ENCODE results near the gene HSD17B8. TPM values are rescaled to one million over a fixed set of nuclear protein-coding genes. Genes with fewer than 3 reads are reported as not detected.

HSD17B8 gene
- total and polyA plus RNA-seq, 8 donors: 8.0 to 29.9 (median 21.5) TPM; not detected in 1

GRCh38 chr6:33166811-33167210 lies 37.6 kb upstream of the HSD17B8 start:
- Histone ChIP-seq H3K27ac (no peak overlapping the region), H3K9me3 (no peaks in the 10 kb centered on the region), H3K27me3 (peaks cover 0 to 6% (median 0%) of the 10 kb centered on the region in 3 donors), H3K4me1 (peaks cover 2 to 6% (median 5%) of the 10 kb centered on the region in 4 donors), H3K36me3 (no peaks in the 10 kb centered on the region), H3K4me3 (no peak overlapping the region)
- no peak for TF ChIP-seq POLR2A (IDR thresholded peaks at IDR 0.05)
- TF ChIP-seq EP300 (IDR thresholded peaks at IDR 0.05): no peak
- TF ChIP-seq, protein P1, sequence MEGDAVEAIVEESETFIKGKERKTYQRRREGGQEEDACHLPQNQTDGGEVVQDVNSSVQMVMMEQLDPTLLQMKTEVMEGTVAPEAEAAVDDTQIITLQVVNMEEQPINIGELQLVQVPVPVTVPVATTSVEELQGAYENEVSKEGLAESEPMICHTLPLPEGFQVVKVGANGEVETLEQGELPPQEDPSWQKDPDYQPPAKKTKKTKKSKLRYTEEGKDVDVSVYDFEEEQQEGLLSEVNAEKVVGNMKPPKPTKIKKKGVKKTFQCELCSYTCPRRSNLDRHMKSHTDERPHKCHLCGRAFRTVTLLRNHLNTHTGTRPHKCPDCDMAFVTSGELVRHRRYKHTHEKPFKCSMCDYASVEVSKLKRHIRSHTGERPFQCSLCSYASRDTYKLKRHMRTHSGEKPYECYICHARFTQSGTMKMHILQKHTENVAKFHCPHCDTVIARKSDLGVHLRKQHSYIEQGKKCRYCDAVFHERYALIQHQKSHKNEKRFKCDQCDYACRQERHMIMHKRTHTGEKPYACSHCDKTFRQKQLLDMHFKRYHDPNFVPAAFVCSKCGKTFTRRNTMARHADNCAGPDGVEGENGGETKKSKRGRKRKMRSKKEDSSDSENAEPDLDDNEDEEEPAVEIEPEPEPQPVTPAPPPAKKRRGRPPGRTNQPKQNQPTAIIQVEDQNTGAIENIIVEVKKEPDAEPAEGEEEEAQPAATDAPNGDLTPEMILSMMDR (IDR thresholded peaks at IDR 0.05): no peak
- no peak for TF ChIP-seq POLR2AphosphoS5 (IDR thresholded peaks at IDR 0.05)
- WGBS, 5 donors: 78 to 90% (median 84%) methylated on average over 3 to 7 of the region's 7 CpGs
- intact Hi-C loops (cut with DNase I; ENCODE audit: low total_unique reads): no loop called here
- no peak for DNase-seq

GRCh38 chr6:33167374-33168283 lies 36.8 kb upstream of the HSD17B8 start:
- intact Hi-C loops (cut with DNase I; ENCODE audit: low total_unique reads): no loop called here
- Histone ChIP-seq H3K27me3 (peaks cover 0 to 12% (median 3%) of the 10 kb centered on the region in 3 donors), H3K9me3 (no peaks in the 10 kb centered on the region), H3K4me1 (no peaks in the 10 kb centered on the region), H3K27ac (no peak overlapping the region), H3K36me3 (no peaks in the 10 kb centered on the region), H3K4me3 (no peak overlapping the region)
- TF ChIP-seq POLR2A (IDR thresholded peaks at IDR 0.05) (no peak), POLR2AphosphoS5 (IDR thresholded peaks at IDR 0.05) (no peak), EP300 (IDR thresholded peaks at IDR 0.05) (no peak)
- TF ChIP-seq, protein P1 (IDR thresholded peaks at IDR 0.05): no peak
- WGBS, 5 donors: 84 to 92% (median 86%) methylated on average over 14 to 19 of the region's 19 CpGs
- no peak for DNase-seq

DNA sequence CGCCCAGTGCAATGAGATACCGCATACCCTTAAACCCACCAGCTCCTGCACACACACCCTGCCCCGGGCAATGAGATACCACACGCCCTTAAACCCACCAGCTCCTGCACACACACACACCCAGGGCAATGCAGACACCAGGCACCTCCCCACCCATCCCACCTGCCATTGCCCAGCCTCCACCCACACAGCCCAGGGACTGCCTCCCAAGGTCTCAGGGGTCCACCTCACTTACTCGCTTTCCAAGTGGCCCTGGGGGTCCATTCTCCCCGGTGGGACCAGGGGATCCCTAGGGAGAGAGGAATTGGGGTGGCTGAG lies 36.2 kb upstream of the HSD17B8 start:
- Histone ChIP-seq H3K9me3 (no peaks in the 10 kb centered on the region), H3K4me3 (no peak overlapping the region), H3K27me3 (peaks cover 0 to 14% (median 6%) of the 10 kb centered on the region in 3 donors), H3K27ac (no peak overlapping the region), H3K36me3 (no peaks in the 10 kb centered on the region), H3K4me1 (no peaks in the 10 kb centered on the region)
- WGBS, 5 donors: 61 to 83% (median 75%) methylated on average over 6 of the region's 6 CpGs
- TF ChIP-seq POLR2AphosphoS5 (IDR thresholded peaks at IDR 0.05) (no peak), POLR2A (IDR thresholded peaks at IDR 0.05) (no peak), EP300 (IDR thresholded peaks at IDR 0.05) (no peak)
- TF ChIP-seq, protein P1 (IDR thresholded peaks at IDR 0.05): no peak
- DNase-seq: no peak
- intact Hi-C loops (cut with DNase I; ENCODE audit: low total_unique reads): no loop called here

GRCh38 chr6:33168639-33169038 lies 35.8 kb upstream of the HSD17B8 start:
- 34 to 76% (median 65%) methylated on average over 3 to 5 of the region's 5 CpGs for WGBS, 5 donors
- H3K4me3 ChIP-seq: no peak overlapping the region
- H3K4me1 ChIP-seq: no peaks in the 10 kb centered on the region
- no peak for TF ChIP-seq POLR2AphosphoS5 (IDR thresholded peaks at IDR 0.05)
- no peak for TF ChIP-seq EP300 (IDR thresholded peaks at IDR 0.05)
- TF ChIP-seq POLR2A (IDR thresholded peaks at IDR 0.05): no peak
- TF ChIP-seq, protein P1 (IDR thresholded peaks at IDR 0.05): no peak
- peaks cover 0 to 15% (median 6%) of the 10 kb centered on the region in 3 donors for H3K27me3 ChIP-seq
- DNase-seq: no peak
- intact Hi-C loops (cut with DNase I; ENCODE audit: low total_unique reads): no loop called here
- no peaks in the 10 kb centered on the region for H3K9me3 ChIP-seq
- no peaks in the 10 kb centered on the region for H3K36me3 ChIP-seq
- no peak overlapping the region for H3K27ac ChIP-seq
